Thoracic aorta (tissue), 2 donors: ENCODE data around the gene MCC. TPM values are rescaled to one million over a fixed set of nuclear protein-coding genes. Genes with fewer than 3 reads are reported as not detected.

ENCODE experiments used
- ATAC-seq: fragments of 150-250 bp; one replicate; pipeline ENCODE4 v1.8.0; 2017; ENCODE audit warnings: low read depth; ENCODE audit not compliant: insufficient number of reproducible peaks, low FRiP score
- DNase-seq: peaks from one replicate; pipeline ENCODE4 v3.0.0-alpha.2; 2020; ENCODE audit warnings: low spot score
- H3K27ac ChIP-seq, 2 donors: fragments of 200-600 bp; sonication (generic); 1 replicate in 1 of 2; 2 replicates in 1 of 2; pipeline ENCODE4 v1.5.1; 2016; ENCODE audit warnings: mild to moderate bottlenecking in 2 of 2, moderate library complexity in 2 of 2
- H3K27me3 ChIP-seq: fragments of 200-600 bp; sonication (generic); replicated peaks from 2 replicates; pipeline ENCODE4 v1.6.0; 2016; ENCODE audit warnings: mild to moderate bottlenecking; ENCODE audit not compliant: insufficient read depth
- H3K36me3 ChIP-seq: fragments of 200-600 bp; sonication (generic); one replicate; pipeline ENCODE4 v1.5.1; 2016
- H3K4me1 ChIP-seq, 2 donors: fragments of 200-600 bp; sonication (generic); 1 replicate in 1 of 2; 2 replicates in 1 of 2; pipeline versions ENCODE4 v1.5.1 to v1.6.0; 2016; ENCODE audit warnings: low read depth in 2 of 2, mild to moderate bottlenecking in 1 of 2; ENCODE audit not compliant: control insufficient read depth in 1 of 2
- H3K4me3 ChIP-seq: fragments of 200-600 bp; sonication (generic); 2 replicates; pipeline ENCODE4 v1.5.1; 2016; ENCODE audit warnings: mild to moderate bottlenecking
- H3K9me3 ChIP-seq: fragments of 200-600 bp; sonication (generic); 2 replicates; pipeline ENCODE4 v1.5.1; 2016
- total RNA-seq, 2 donors: library from RNA; depleted of rRNA; stranded (reverse); fragments of >200 nt; gene quantifications; one replicate each; pipeline versions ENCODE4 v1.1.0 to v1.2.3, GENCODE V29; 2016
- TF ChIP-seq, protein P1 (sequence below): fragments of 200-600 bp; sonication (generic); IDR thresholded peaks from one replicate; pipeline ENCODE4 v1.5.1; 2019; ENCODE audit warnings: antibody characterized with exemption

MCC gene
- total RNA-seq, 2 donors from 2014 or later: 14.6 to 27.2 TPM

DNA sequence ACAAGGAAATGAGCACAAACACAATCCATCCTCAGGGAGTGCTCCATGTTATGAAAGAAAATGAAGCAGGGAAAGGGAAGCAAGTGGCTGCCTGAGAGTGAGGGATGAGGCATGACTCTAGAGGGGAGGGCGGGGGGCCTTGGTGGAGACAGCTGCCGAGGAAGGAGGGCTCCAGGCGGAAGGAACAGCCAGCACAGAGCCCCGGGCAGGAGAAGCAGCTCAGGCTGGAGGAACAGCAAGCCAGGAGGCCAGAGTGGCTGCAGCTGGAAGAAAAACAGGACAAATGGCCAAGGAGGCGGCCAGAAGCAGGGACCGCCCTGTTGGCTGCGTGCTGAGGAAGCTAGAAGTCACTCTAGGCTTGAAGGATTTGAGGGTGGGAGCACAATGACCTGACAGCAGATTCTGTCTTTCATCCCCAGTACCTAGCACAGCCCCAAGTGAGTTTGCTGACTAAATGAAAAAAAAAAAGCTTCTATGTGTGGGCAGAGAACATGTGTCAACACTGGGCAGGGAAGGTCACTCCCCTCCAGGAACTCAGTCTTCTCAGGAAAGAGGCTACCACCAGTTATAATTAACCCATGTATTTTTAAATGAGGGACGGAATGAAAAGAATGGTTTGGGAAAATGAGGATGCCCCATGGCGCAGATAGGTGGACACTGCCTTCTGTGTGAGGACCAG is 368.9 kb downstream of the MCC start:
- TF ChIP-seq, protein P1, sequence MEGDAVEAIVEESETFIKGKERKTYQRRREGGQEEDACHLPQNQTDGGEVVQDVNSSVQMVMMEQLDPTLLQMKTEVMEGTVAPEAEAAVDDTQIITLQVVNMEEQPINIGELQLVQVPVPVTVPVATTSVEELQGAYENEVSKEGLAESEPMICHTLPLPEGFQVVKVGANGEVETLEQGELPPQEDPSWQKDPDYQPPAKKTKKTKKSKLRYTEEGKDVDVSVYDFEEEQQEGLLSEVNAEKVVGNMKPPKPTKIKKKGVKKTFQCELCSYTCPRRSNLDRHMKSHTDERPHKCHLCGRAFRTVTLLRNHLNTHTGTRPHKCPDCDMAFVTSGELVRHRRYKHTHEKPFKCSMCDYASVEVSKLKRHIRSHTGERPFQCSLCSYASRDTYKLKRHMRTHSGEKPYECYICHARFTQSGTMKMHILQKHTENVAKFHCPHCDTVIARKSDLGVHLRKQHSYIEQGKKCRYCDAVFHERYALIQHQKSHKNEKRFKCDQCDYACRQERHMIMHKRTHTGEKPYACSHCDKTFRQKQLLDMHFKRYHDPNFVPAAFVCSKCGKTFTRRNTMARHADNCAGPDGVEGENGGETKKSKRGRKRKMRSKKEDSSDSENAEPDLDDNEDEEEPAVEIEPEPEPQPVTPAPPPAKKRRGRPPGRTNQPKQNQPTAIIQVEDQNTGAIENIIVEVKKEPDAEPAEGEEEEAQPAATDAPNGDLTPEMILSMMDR: no peak
- H3K36me3 ChIP-seq: no peaks in the 10 kb centered on the region
- DNase-seq: no peak

DNA sequence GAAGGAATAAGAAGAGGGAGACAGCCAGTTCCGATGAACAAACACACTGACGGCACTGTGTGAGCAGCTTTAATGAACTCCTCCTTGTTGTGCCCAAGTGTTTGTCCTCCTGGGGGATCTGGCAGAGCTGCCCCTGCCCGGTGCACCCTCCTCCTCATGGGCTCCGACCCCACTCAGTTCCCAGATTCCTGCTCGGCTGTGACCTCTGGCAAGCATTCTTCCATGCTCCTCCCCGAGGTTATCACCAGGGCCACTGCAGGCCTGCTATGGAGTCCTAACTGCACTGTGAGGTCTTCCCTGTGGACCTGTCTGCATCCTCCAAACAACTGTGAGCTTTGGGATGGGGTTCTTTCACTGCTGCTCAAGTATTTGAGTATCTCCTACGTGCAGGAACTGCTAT is 369.5 kb downstream of the MCC start:
- H3K36me3 ChIP-seq: no peaks in the 10 kb centered on the region
- H3K27me3 ChIP-seq: no peaks in the 10 kb centered on the region
- peaks cover 0 to 15% of the 10 kb centered on the region in 2 donors for H3K4me1 ChIP-seq
- H3K9me3 ChIP-seq: no peaks in the 10 kb centered on the region
- H3K27ac ChIP-seq: no peak overlapping the region
- TF ChIP-seq, protein P1: no peak
- no peak overlapping the region for H3K4me3 ChIP-seq
- DNase-seq: no peak
- ATAC-seq: no peak

More for the DNA sequence above, 368.9 kb downstream of the MCC start:
- Histone ChIP-seq H3K4me3 (no peak overlapping the region), H3K27ac (no peak overlapping the region), H3K9me3 (no peaks in the 10 kb centered on the region), H3K4me1 (peaks cover 0 to 15% of the 10 kb centered on the region in 2 donors), H3K27me3 (no peaks in the 10 kb centered on the region)
- ATAC-seq: no peak

DNA sequence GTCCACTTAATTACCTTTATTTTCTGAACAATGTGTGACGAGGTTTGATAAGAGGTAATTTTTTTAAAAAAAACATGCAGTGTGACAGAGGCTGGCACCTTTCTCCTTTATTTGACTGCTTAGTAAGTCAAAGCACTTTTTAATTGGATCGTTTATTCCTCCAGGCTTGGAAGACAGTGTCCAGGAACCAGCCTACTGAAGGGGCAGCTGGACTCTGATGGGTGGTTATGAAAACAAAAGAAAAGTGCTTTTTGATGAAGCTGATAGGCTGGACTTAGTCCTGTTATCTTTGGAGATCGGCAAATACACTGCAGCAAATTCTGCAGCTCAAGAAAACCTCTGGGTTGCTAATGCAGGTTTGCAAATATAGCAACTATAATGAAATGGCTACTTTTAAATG is 370.0 kb downstream of the MCC start:
- Histone ChIP-seq H3K4me3 (no peak overlapping the region), H3K36me3 (no peaks in the 10 kb centered on the region), H3K9me3 (no peaks in the 10 kb centered on the region), H3K4me1 (peaks cover 0 to 15% of the 10 kb centered on the region in 2 donors), H3K27me3 (no peaks in the 10 kb centered on the region), H3K27ac (no peak overlapping the region)
- TF ChIP-seq, protein P1: no peak
- ATAC-seq (no peak), DNase-seq (no peak)

DNA sequence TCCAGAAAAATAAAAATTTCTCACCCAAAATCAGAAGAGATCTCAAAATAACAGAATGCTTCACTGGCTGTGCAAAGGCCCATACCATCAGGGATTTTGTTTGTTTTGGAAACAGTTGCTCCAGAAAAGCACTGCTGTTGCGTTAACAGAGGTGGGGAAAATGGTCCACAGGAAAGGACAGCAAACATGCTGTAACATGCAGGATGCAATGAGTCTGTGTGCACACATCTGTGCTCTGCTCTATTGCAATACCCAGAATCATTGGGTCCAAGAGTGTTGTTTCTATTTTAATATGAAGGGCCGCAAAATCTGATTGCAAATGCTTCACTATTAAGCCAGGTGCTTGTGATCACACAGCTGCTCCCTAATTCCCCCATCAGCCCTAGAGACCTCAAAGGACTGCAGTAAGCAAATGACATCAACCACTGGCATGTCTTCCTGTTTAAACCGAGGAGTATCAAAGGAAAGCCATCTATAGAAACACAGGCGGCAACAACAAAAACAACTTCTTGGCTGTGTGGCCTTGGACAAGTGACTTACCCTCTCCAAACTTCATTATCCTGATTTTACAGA is 370.6 kb downstream of the MCC start:
- DNase-seq (no peak), ATAC-seq (no peak)

DNA sequence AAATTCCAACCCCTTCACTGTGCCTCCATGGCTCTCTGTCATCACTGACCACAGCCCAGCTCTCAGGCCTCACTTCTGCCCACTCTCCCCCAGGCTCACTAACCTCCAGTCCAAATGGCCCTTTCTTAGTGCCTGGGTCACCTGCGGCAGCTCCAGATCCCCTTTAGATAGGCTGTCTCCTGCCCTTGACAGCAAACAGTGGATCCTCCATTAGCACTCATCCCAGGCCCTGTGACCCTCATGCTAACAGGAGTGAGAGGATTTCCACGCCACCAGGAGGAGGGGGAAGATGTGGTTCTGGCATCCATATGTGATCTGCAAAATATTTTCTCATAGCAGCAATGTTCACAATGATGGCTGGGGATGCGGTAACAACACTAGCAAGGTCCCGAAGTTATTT is 372.3 kb downstream of the MCC start:
- no peaks in the 10 kb centered on the region for H3K9me3 ChIP-seq
- TF ChIP-seq, protein P1: no peak
- no peaks in the 10 kb centered on the region for H3K36me3 ChIP-seq
- H3K4me3 ChIP-seq: no peak overlapping the region
- peaks cover 0 to 15% of the 10 kb centered on the region in 2 donors for H3K4me1 ChIP-seq
- H3K27me3 ChIP-seq: no peaks in the 10 kb centered on the region
- no peak overlapping the region for H3K27ac ChIP-seq
- no peak for DNase-seq
- no peak for ATAC-seq

More for the DNA sequence above, 370.6 kb downstream of the MCC start:
- H3K36me3 ChIP-seq: no peaks in the 10 kb centered on the region
- H3K9me3 ChIP-seq: no peaks in the 10 kb centered on the region
- H3K4me1 ChIP-seq: peaks cover 0 to 15% of the 10 kb centered on the region in 2 donors
- TF ChIP-seq, protein P1: no peak
- no peak overlapping the region for H3K27ac ChIP-seq
- H3K27me3 ChIP-seq: no peaks in the 10 kb centered on the region
- H3K4me3 ChIP-seq: no peak overlapping the region
